OCI-LY7 (cell line): ENCODE results near the gene CFL2. TPM values are rescaled to one million over a fixed set of nuclear protein-coding genes. Genes with fewer than 3 reads are reported as not detected.

Experiments used
- BruUV-seq: library from RNA; stranded (reverse); fragments of 400-500 nt; replicated peaks from 2 replicates; lab custom pipeline; 2021; lab: Mats Ljungman, UMichigan
- CTCF ChIA-PET: fragments of 300-600 bp; sonication (Branson Sonifier 250); formaldehyde crosslinking; loops from one replicate; lab custom pipeline; 2022; ENCODE audit warnings: antibody characterized with exemption; ENCODE audit not compliant: unreplicated experiment; lab: Charles Lee
- POLR2A ChIA-PET: fragments of 300-600 bp; sonication (Branson Sonifier 250); formaldehyde crosslinking; loops from one replicate; lab custom pipeline; 2022; ENCODE audit warnings: antibody characterized with exemption; lab: Charles Lee
- DNase-seq: peaks from one replicate; pipeline ENCODE4 v3.0.0-alpha.2; 2015; ENCODE audit warnings: low spot score
- H2AFZ ChIP-seq: fragments of 200-600 bp; sonication (generic), shearing (Covaris generic); 2 replicates; pipeline ENCODE4 v1.6.1; 2014; ENCODE audit warnings: mild to moderate bottlenecking, antibody characterized with exemption, low read length, moderate library complexity
- H3K27ac ChIP-seq: fragments of 200-600 bp; sonication (generic); 2 replicates; pipeline ENCODE4 v1.5.1; 2014; ENCODE audit warnings: mixed run types, low read depth, mild to moderate bottlenecking, moderate library complexity, low read length, inconsistent platforms; ENCODE audit not compliant: poor library complexity, severe bottlenecking
- H3K36me3 ChIP-seq: fragments of 200-600 bp; sonication (generic); 2 replicates; pipeline ENCODE4 v1.6.1; 2014; ENCODE audit warnings: mild to moderate bottlenecking, antibody characterized with exemption, low read length, moderate library complexity, mixed read lengths; ENCODE audit not compliant: insufficient read depth
- H3K4me1 ChIP-seq: fragments of 200-600 bp; sonication (generic); 2 replicates; pipeline ENCODE4 v1.5.1; 2014; ENCODE audit warnings: mild to moderate bottlenecking, low read length; ENCODE audit not compliant: insufficient read depth, poor library complexity, severe bottlenecking
- H3K4me2 ChIP-seq: fragments of 200-600 bp; sonication (generic); 2 replicates; pipeline ENCODE4 v1.6.1; 2014; ENCODE audit warnings: mild to moderate bottlenecking, low read length
- H3K4me3 ChIP-seq: fragments of 200-600 bp; sonication (generic); 2 replicates; pipeline ENCODE4 v1.5.1; 2014; ENCODE audit warnings: mild to moderate bottlenecking, low read depth, low read length; ENCODE audit not compliant: poor library complexity, severe bottlenecking
- H3K79me2 ChIP-seq: fragments of 200-600 bp; sonication (generic); 2 replicates; pipeline ENCODE4 v1.6.1; 2016; ENCODE audit warnings: low read depth, mild to moderate bottlenecking, low read length, moderate library complexity, mixed read lengths; ENCODE audit not compliant: insufficient read depth
- H3K9me2 ChIP-seq: fragments of 200-600 bp; sonication (generic); 2 replicates; pipeline ENCODE4 v1.6.1; 2016; ENCODE audit warnings: mild to moderate bottlenecking, low read length, mixed read lengths; ENCODE audit not compliant: insufficient read depth
- H3K9me3 ChIP-seq: fragments of 200-600 bp; sonication (generic); 2 replicates; pipeline ENCODE4 v1.6.1; 2014; ENCODE audit warnings: mild to moderate bottlenecking, mixed run types, low read length, mixed read lengths
- H4K20me1 ChIP-seq: fragments of 200-600 bp; sonication (generic); 2 replicates; pipeline ENCODE4 v1.6.1; 2014; ENCODE audit warnings: mild to moderate bottlenecking, antibody characterized with exemption, low read length, moderate library complexity, mixed read lengths; ENCODE audit not compliant: insufficient read depth
- EZH2phosphoT487 ChIP-seq: fragments of 200-600 bp; sonication (generic); IDR thresholded peaks from 2 replicates; pipeline ENCODE4 v1.6.1; 2018; ENCODE audit warnings: low read depth, borderline replicate concordance, mild to moderate bottlenecking, mixed run types, antibody characterized with exemption, low read length, moderate library complexity, mixed read lengths
- intact Hi-C: fragments of 100-400 bp; cut with micrococcal nuclease; formaldehyde crosslinking; loops from one replicate; pipeline ENCODE4 v1.10.0; 2022; ENCODE audit not compliant: unreplicated experiment
- total RNA-seq, 2 experiments: library from RNA; depleted of rRNA in 1 of 2; stranded (reverse); fragments of >200 nt in 1 of 2; shearing (Covaris generic) in 1 of 2; gene quantifications; 2 replicates each; pipeline ENCODE4 v1.2.3, GENCODE V29; 2014 to 2022
- TF ChIP-seq, protein P1 (sequence below): fragments of 200-600 bp; sonication (generic); conservative IDR thresholded peaks from 2 replicates; pipeline ENCODE4 v1.5.1; 2014; ENCODE audit warnings: mild to moderate bottlenecking, antibody characterized with exemption, low read length, moderate library complexity, mixed read lengths

The CFL2 gene
- total RNA-seq, 2 experiments from 2014 or later: 7.1 to 24.7 TPM

DNA sequence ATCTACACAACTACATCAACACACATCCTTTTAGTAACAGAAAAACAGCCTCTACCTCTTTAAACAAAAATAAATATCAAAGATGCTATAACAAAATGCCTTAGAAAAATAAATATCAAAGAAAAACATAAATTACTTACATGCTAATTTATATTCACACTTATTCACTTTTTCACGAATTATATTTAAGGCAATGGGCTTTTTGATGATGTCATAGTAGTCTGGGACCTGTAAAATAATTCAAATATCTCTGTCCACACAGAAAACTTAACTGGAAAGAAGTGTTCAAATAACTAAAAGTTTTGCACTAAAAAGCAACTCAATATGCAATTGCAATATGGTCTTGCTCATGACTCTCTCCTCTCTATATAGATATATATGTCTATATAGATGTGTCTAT, 40.3 kb upstream of the CFL2 start:
- Histone ChIP-seq H3K27ac (no peak overlapping the region), H3K4me1 (no peaks in the 10 kb centered on the region), H3K4me2 (no peak overlapping the region), H3K4me3 (no peak overlapping the region), H2AFZ (no peak overlapping the region), H4K20me1 (no peaks in the 10 kb centered on the region), H3K9me3 (no peaks in the 10 kb centered on the region), H3K36me3 (peaks cover 73% of the 10 kb centered on the region), H3K9me2 (no peaks in the 10 kb centered on the region), H3K79me2 (no peaks in the 10 kb centered on the region)
- BruUV-seq: no TSS peak
- ChIA-PET POLR2A (no interaction called here), CTCF (no interaction called here)
- no peak for TF ChIP-seq EZH2phosphoT487
- TF ChIP-seq, protein P1, sequence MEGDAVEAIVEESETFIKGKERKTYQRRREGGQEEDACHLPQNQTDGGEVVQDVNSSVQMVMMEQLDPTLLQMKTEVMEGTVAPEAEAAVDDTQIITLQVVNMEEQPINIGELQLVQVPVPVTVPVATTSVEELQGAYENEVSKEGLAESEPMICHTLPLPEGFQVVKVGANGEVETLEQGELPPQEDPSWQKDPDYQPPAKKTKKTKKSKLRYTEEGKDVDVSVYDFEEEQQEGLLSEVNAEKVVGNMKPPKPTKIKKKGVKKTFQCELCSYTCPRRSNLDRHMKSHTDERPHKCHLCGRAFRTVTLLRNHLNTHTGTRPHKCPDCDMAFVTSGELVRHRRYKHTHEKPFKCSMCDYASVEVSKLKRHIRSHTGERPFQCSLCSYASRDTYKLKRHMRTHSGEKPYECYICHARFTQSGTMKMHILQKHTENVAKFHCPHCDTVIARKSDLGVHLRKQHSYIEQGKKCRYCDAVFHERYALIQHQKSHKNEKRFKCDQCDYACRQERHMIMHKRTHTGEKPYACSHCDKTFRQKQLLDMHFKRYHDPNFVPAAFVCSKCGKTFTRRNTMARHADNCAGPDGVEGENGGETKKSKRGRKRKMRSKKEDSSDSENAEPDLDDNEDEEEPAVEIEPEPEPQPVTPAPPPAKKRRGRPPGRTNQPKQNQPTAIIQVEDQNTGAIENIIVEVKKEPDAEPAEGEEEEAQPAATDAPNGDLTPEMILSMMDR: no peak
- DNase-seq: no peak
- intact Hi-C loops: no loop called here

DNA sequence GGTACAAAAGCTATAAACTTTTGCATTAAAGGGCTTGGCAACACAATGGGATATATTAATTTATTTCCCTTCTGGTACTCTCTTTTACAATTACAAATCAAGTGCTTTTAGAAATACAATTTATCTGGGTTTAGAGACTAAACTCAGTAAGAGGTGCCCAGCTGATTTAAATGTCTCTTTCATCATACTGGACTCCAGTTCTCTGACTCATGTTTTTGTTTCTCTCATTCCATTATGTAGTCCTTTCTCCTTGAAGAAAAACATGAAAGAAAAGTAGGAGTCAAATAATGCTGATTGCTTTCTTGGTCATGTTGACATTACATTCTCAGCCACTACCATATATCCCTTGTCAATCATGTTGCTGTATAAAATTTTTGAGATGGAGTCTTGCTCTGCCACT, 36.3 kb upstream of the CFL2 start:
- no peaks in the 10 kb centered on the region for H3K9me3 ChIP-seq
- no TSS peak for BruUV-seq
- peaks cover 42% of the 10 kb centered on the region for H3K36me3 ChIP-seq
- H3K4me2 ChIP-seq: no peak overlapping the region
- H3K4me1 ChIP-seq: no peaks in the 10 kb centered on the region
- no peaks in the 10 kb centered on the region for H3K9me2 ChIP-seq
- no peaks in the 10 kb centered on the region for H3K79me2 ChIP-seq
- no peak overlapping the region for H2AFZ ChIP-seq
- H3K27ac ChIP-seq: no peak overlapping the region
- no peaks in the 10 kb centered on the region for H4K20me1 ChIP-seq
- intact Hi-C loops: no loop called here
- ChIA-PET CTCF (no interaction called here), POLR2A (no interaction called here)
- H3K4me3 ChIP-seq: no peak overlapping the region
- no peak for TF ChIP-seq EZH2phosphoT487
- TF ChIP-seq, protein P1: no peak
- no peak for DNase-seq

DNA sequence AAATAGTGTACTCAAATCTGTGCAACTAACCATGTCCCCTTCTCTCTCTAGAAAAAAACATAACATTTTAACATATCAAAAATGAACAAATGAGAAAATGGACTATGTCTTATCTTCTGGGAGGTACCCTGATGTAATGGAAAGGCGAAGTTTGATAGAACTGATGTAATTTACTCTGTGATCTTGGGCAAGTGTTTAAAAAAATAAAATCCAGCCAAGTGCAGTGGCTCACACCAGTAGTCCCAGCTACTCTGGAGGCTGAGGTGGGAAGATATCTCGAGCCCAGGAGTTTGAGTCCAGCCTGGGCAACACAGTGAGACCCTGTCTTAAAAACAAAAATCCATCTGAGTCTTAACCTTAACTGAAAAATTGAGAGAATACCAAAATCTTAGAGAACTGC, 35.8 kb upstream of the CFL2 start:
- Histone ChIP-seq H3K79me2 (no peaks in the 10 kb centered on the region), H3K9me3 (no peaks in the 10 kb centered on the region), H3K4me2 (no peak overlapping the region), H3K27ac (no peak overlapping the region), H3K4me1 (no peaks in the 10 kb centered on the region), H3K4me3 (no peak overlapping the region), H3K36me3 (peaks cover 38% of the 10 kb centered on the region), H4K20me1 (no peaks in the 10 kb centered on the region), H3K9me2 (no peaks in the 10 kb centered on the region), H2AFZ (no peak overlapping the region)
- POLR2A ChIA-PET: interaction anchor here (0.7 kb wide), 1 partner anchor 1571 kb away, joined by 3 read pairs; no protein-coding TSS in a partner anchor
- CTCF ChIA-PET: no interaction called here
- intact Hi-C loops: no loop called here
- TF ChIP-seq, protein P1: no peak
- TF ChIP-seq EZH2phosphoT487: no peak
- no peak for DNase-seq
- no TSS peak for BruUV-seq
